Activated CD8-positive, alpha-beta T cell treated with anti-CD3 and anti-CD28 coated beads for 36 hours (primary cell): ENCODE results near the gene ZNF90. TPM values are rescaled to one million over a fixed set of nuclear protein-coding genes. Genes with fewer than 3 reads are reported as not detected.
"Not testable (repeated sequence)": the region's sequence is repeated elsewhere in the genome, so short reads cannot be mapped to it uniquely, and the experiment has no call there.

Source experiments
- ATAC-seq: fragments of 200-7000 bp; cut with Tn5 transposase; one replicate; pipeline ENCODE4 v1.10.0; 2021; ENCODE audit warnings: mild to moderate bottlenecking, moderate library complexity
- CTCF ChIA-PET: fragments of 350-600 bp; sonication (Branson Sonifier 250); formaldehyde crosslinking; loops from one replicate; lab custom pipeline; 2021; ENCODE audit warnings: antibody characterized with exemption; lab: Charles Lee
- POLR2A ChIA-PET: fragments of 350-600 bp; sonication (Branson Sonifier 250); formaldehyde crosslinking; loops from one replicate; lab custom pipeline; 2021; ENCODE audit warnings: antibody characterized with exemption; lab: Charles Lee
- DNase-seq: peaks from one replicate; pipeline ENCODE4 v3.0.0-alpha.2; 2020
- H3K27ac Mint-ChIP-seq: one replicate; pipeline ENCODE4 v1.8.0; 2021; ENCODE audit warnings: mild to moderate bottlenecking, mixed read lengths
- H3K27me3 Mint-ChIP-seq: one replicate; pipeline ENCODE4 v1.8.0; 2021; ENCODE audit warnings: mixed read lengths
- H3K36me3 Mint-ChIP-seq: one replicate; pipeline ENCODE4 v1.8.0; 2021; ENCODE audit warnings: low read depth, mixed read lengths
- H3K4me1 Mint-ChIP-seq: one replicate; pipeline ENCODE4 v1.8.0; 2021; ENCODE audit warnings: low read depth, mixed read lengths
- H3K4me3 Mint-ChIP-seq: one replicate; pipeline ENCODE4 v1.8.0; 2021; ENCODE audit warnings: mild to moderate bottlenecking, moderate library complexity, mixed read lengths
- H3K9me3 Mint-ChIP-seq: one replicate; pipeline ENCODE4 v1.8.0; 2021; ENCODE audit warnings: mixed read lengths
- CTCF ChIP-seq: fragments of 200-600 bp; IDR thresholded peaks from one replicate; pipeline ENCODE4 v1.8.0; 2022; ENCODE audit warnings: antibody characterized with exemption, mild to moderate bottlenecking
- intact Hi-C: fragments of 100-400 bp; cut with micrococcal nuclease; formaldehyde crosslinking; loops from one replicate; pipeline ENCODE4 v1.10.0; 2022
- total RNA-seq, 2 experiments: library from RNA; stranded (reverse); gene quantifications; one replicate each; pipeline ENCODE4 v1.2.3, GENCODE V29; 2021

ZNF90 gene
- total RNA-seq, 2 experiments from 2014 or later = 21.4 to 21.9 TPM

GRCh38 chr19:20072936-20073335 lies 4.9 kb upstream of the ZNF90 start:
- H3K9me3 Mint-ChIP-seq = peaks cover 3% of the 10 kb centered on the region
- H3K27ac Mint-ChIP-seq = no peak overlapping the region
- DNase-seq (no peak), ATAC-seq (no peak)
- POLR2A ChIA-PET = interaction anchor here (0.6 kb wide), 1 partner anchor 211 kb away, joined by 3 read pairs; no protein-coding TSS in a partner anchor
- CTCF ChIA-PET = no interaction called here
- H3K36me3 Mint-ChIP-seq = no peaks in the 10 kb centered on the region
- H3K27me3 Mint-ChIP-seq = peaks cover 13% of the 10 kb centered on the region
- H3K4me3 Mint-ChIP-seq = no peak overlapping the region
- intact Hi-C loops = no loop called here
- peaks cover 1% of the 10 kb centered on the region for H3K4me1 Mint-ChIP-seq
- TF ChIP-seq CTCF = no peak

- H3K27ac Mint-ChIP-seq = peak overlapping the region; percentile 82
Measured at GRCh38 chr19:20078581-20079031, 806 bp downstream of the ZNF90 start.

GRCh38 chr19:20079476-20079875 lies 1.7 kb downstream of the ZNF90 start:
- TF ChIP-seq CTCF = no peak
- H3K9me3 Mint-ChIP-seq = no peaks in the 10 kb centered on the region
- no peak overlapping the region for H3K27ac Mint-ChIP-seq
- ChIA-PET POLR2A (interaction anchor here (0.9 kb wide), 1 partner anchor 28 kb away, joined by 3 read pairs; no protein-coding TSS in a partner anchor), CTCF (no interaction called here)
- intact Hi-C loops = no loop called here
- peak overlapping the region; percentile 95 for H3K4me3 Mint-ChIP-seq
- ATAC-seq (no peak), DNase-seq (no peak)
- peaks cover 10% of the 10 kb centered on the region for H3K4me1 Mint-ChIP-seq
- no peaks in the 10 kb centered on the region for H3K27me3 Mint-ChIP-seq
- peaks cover 46% of the 10 kb centered on the region for H3K36me3 Mint-ChIP-seq

More at GRCh38 chr19:20078581-20079031, 806 bp downstream of the ZNF90 start:
- intact Hi-C loops = no loop called here
- no peak for TF ChIP-seq CTCF
- no peaks in the 10 kb centered on the region for H3K9me3 Mint-ChIP-seq
- DNase-seq (peak; percentile 54), ATAC-seq (no peak)
- peaks cover 42% of the 10 kb centered on the region for H3K36me3 Mint-ChIP-seq
- no peaks in the 10 kb centered on the region for H3K27me3 Mint-ChIP-seq
- POLR2A ChIA-PET = interaction anchor here (0.6 to 1.3 kb wide), 4 partner anchors 27 to 681 kb away, joined by 3 to 4 read pairs (median 3); no protein-coding TSS in a partner anchor
- H3K4me3 Mint-ChIP-seq = peak overlapping the region; percentile 95
- H3K4me1 Mint-ChIP-seq = peaks cover 10% of the 10 kb centered on the region
- CTCF ChIA-PET = no interaction called here

GRCh38 chr19:20080656-20081055 lies 2.9 kb downstream of the ZNF90 start:
- H3K27me3 Mint-ChIP-seq = no peaks in the 10 kb centered on the region
- no peak for DNase-seq
- H3K4me3 Mint-ChIP-seq = no peak overlapping the region
- no peak for ATAC-seq
- ChIA-PET CTCF (no interaction called here), POLR2A (interaction anchor here (0.6 to 0.7 kb wide), 2 partner anchors 27 to 82 kb away, joined by 3 read pairs; no protein-coding TSS in a partner anchor)
- H3K4me1 Mint-ChIP-seq = peaks cover 10% of the 10 kb centered on the region
- intact Hi-C loops = no loop called here
- H3K27ac Mint-ChIP-seq = no peak overlapping the region
- no peaks in the 10 kb centered on the region for H3K9me3 Mint-ChIP-seq
- peaks cover 49% of the 10 kb centered on the region for H3K36me3 Mint-ChIP-seq
- TF ChIP-seq CTCF = no peak

- H3K4me1 Mint-ChIP-seq, ATAC-seq, H3K9me3 Mint-ChIP-seq, CTCF ChIA-PET, intact Hi-C loops, H3K27ac Mint-ChIP-seq, H3K4me3 Mint-ChIP-seq, H3K27me3 Mint-ChIP-seq, POLR2A ChIA-PET, DNase-seq: not testable (repeated sequence)
- peaks cover 56% of the 10 kb centered on the region for H3K36me3 Mint-ChIP-seq
Measured at GRCh38 chr19:20082232-20082833, 4.5 kb downstream of the ZNF90 start.

- H3K9me3 Mint-ChIP-seq, H3K27me3 Mint-ChIP-seq, ATAC-seq, H3K4me1 Mint-ChIP-seq, intact Hi-C loops, H3K4me3 Mint-ChIP-seq, DNase-seq, H3K27ac Mint-ChIP-seq, CTCF ChIA-PET, POLR2A ChIA-PET: not testable (repeated sequence)
- peaks cover 61% of the 10 kb centered on the region for H3K36me3 Mint-ChIP-seq
Measured at GRCh38 chr19:20082876-20083275, 5.1 kb downstream of the ZNF90 start.
